GF-D8 (cell line): ENCODE results near the gene ITGA7.
A peak's percentile ranks its signal among the peaks of the same experiment; 100 is the strongest.

ENCODE experiments used
- DNase-seq: peaks from one replicate; lab custom pipeline; 2025; lab: John Stamatoyannopoulos, UW

ITGA7 gene

DNA sequence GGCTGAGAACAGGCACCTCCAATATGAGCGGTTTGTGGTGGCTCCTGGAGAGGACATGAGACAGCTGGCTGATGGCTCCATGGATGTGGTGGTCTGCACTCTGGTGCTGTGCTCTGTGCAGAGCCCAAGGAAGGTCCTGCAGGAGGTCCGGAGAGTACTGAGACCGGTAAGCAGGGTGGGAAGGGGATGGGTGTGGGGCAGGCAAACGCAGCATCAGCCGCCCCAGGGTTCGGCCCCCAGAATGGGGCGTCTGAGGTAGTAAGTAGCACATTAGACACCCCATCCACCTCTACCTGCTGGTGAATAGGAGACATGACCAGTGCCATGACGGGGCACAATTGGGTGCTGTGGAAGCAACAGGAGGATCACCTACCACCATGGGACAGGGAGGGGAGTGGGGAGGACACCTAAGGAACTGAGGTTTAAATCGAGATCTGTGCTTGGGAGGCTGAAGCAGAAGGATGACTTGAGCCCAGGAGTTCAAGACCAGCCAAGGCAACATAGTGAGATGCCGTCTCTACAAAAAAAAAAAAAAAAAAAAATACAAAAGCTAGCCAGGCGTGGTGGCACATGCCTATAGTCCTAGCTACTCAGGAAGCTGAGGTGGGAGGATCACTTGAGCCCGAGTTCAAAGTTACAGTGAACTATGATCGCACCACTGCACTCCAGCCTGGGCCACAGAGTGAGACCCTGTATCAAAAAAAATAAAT lies 25.5 kb downstream of the ITGA7 start:
- DNase-seq = no peak

DNA sequence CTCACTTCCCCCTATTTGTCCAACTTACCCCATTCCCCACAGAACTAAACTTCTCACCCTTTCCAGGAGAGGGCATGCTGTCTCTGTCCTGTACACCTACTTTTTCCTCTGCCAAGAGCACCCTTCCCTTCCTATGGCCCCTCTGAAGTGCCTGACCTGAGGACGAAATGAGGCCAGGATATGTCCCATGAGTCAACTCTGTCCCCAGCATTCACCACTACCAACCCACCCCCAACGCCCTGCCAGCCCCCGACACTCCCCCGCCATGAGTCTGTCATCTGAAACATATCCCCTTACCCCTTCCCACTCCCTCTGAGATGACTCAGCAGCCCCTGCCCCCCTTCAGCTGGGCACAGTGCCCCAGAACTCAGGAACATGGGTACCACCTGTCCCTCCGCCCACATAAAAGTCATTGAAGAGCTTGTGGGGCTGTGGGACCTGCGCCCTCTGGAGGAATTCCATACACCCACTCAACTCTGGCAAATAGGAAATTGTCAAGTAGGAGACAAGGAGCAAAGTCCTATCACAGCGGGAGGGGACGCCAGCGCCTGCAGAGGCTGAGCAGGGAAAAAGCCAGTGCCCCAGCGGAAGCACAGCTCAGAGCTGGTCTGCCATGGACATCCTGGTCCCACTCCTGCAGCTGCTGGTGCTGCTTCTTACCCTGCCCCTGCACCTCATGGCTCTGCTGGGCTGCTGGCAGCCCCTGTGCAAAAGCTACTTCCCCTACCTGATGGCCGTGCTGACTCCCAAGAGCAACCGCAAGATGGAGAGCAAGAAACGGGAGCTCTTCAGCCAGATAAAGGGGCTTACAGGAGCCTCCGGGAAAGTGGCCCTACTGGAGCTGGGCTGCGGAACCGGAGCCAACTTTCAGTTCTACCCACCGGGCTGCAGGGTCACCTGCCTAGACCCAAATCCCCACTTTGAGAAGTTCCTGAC lies 26.3 kb downstream of the ITGA7 start:
- DNase-seq = no peak

DNA sequence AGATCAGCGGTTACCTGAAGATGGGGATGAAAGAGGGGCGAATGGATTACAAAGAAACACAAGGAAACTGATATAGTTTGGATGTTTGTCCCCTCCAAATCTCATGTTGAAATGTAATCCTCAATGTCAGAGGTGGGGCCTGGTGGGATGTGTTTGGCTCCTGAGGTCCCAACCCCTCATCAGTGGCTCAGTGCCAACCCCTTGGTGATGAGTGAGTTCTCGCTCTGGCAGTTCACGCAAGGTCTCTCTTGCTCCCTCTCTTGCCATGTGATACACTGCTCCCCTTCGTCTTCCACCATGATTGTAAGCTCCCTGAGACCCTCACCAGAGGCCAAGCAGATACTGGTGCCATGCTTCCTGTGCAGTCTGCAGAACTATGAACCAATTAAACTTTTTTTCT lies 28.0 kb downstream of the ITGA7 start:
- DNase-seq = no peak

DNA sequence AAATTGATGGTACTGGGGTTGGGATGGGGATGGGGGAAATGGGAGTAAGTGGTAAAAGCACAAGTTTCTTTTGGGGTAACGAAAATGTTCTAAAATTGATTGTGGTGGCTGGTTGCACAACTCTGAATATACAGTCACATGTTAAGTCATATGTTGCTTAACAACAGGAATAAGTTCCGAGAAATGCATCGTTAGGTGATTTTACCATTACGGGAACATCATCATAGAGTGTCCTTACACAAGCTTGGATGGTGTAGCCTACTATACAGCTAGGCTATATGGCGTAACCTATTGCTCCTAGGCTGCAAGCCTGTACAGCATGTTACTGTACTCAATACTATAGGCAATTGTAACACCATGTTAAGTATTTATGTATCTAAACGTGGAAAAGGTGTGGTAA lies 31.0 kb downstream of the ITGA7 start:
- no peak for DNase-seq

DNA sequence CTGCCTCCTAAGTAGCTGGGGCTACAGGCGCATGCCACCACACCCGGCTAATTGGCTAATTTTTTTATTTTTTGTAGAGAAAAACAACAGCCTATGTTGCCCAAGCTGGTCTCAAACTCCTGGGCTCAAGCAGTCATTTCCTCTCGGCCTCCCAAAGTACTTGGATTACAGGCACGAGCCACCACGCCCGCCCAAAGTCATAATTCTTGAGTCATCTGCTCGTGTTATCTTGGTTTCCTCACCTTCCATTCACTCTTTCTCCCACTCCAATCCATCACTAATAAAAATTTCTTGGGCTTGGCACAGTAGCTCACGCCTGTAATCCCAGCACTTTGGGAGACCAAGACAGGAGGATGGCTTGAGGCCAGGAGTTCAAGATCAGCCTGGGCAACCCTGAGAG lies 32.0 kb downstream of the ITGA7 start:
- no peak for DNase-seq

DNA sequence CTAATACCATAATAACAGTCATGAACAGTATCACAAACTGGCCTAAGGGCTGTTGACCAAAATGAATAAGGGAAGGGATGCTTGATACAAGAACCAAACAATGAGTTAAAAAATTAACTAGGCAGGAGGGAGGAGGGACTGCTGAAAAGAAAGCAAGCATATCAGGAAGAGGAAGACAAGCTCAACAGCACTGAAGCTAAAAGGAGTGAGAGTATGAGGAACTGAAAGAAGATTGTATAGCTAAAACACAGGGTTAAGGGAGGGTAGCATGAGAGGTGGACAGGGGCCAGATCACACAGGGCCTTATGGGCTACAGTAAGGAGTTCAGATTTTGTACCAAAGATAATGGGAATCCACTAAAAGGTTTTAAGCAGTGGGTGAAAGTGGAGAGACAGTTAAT lies 34.1 kb downstream of the ITGA7 start:
- DNase-seq = no peak

DNA sequence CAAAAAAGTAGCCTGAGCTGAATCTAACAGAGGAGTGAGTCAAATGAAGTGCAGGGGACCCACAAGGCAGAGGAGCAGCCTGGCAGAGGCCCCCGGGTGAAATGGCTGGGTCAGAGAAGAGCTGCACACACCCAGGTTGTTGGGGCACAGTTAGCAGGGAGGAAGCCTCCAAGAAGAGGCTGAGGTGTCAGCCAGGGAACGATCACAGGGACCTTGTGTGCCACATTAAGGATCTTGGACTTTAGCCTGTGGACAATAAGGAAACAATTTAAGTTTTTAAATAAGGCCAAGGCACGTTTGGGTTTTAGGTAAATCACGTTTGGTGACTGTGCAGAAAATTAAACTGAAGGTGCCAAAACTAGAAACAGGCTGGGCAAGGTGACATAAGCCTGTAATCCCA lies 36.0 kb downstream of the ITGA7 start:
- no peak for DNase-seq

DNA sequence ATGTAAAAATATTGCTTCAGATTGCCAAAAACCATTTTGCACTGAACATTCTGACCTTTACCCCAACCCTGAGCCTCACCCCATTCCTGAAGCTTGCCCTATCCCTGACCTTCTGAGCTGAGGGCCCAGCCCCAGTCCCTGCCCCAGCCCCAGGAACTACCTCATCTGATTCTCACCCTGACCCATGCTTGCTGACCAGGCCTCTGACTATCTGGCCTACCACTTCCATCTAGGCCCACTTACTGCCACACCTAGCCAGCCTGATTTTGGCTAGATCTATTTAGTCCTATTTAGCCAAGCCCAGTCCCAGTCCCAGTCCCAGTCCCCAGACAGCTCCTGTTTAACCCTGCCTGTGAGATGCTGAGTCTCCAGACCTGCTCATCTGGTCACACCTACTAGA lies 37.4 kb downstream of the ITGA7 start:
- no peak for DNase-seq

DNA sequence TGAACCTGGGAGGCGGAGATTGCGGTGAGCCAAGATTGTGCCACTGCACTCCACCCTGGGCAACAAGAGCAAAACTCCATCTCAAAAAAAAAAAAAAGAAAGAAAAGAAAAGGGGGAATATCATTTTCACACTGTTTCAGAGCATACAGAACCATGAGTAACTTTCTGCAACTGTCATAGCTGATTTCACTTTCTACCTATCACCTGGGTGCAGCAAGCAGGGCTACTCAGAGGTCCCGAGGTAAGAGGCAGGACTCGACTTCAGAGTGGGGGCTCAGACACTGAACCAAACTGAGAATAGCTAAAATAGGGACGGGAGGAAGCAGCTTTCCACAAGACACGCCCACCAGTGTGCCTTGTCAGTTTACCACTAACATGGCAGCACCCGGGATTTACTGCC lies 41.2 kb downstream of the ITGA7 start:
- no peak for DNase-seq

DNA sequence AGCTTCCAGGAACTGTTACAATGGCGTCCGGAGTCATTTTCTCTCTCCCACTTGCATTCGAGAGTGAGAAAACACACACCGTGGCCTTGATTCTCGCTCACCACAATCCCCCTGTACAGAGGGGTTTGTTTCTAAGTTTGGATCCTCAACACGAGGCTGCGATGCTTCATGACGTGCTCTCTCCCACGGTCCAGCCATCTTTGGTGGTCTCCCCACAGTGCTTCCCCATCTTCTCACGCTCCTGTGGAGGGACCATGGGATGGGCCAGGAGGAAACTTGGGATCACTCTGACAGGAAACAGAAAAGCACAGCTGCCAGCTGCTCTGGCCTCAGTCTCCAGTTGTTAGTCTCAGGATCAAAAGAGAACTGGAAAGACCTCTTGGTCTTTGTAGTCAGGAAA lies 42.9 kb downstream of the ITGA7 start:
- no peak for DNase-seq

DNA sequence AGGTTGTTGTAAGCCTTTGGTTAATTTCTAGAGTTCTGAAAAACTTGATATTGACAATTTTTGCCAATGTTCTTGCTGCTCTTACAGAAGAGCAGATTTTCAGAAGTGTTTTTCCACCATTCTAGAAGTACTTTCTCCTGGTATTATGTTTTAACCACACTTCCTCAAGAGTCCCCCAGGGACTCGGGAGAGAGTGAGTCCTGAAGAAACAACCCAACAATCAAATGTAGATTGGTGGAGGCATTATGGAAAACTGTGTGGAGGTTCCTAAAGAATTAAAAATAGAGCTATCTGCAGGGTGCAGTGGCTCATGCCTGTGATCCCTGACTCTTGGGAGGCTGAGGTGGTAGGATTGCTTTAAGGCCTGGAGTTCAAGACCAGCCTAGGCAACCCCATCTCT lies 44.3 kb downstream of the ITGA7 start:
- no peak for DNase-seq

DNA sequence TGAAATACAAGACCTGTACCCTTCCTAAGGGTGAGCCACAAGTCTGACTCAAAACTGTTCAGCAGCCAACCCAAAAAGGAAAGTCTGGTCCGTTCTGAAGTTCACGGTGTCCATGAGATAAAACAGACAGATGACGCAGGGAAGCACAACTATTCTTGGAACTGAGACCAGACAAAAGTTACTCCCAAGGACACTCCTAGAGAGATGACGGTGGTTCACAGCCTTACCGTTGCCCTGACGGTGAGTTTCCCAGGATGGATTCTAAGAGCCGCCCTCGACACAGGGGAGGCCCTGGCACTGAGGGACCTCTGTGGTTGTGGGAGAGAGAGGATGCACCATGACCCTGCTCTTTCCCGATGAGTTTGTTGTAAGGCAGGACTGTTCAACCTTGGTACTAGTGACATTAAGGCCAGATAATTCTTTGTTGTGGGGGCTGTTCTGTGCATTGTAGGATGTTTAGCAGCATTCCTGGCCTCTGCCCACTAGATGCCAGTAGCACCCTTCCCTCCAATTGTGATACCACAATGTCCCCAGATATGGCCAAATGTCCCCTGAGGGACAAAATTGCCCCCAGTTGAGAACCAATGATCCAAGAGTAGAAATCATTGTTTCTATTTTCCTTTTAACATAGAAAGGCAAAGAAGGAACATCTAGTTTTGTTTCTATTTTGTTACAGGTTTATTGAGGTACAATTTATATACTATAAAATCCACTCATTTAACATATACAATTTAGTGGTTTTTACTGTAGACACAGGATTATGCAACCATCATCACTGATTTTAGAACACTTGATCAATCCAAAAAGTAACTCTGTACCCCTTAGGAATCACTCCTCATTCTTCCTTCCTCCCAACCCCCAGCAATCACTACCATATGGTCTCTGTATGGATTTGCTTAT lies 48.0 kb downstream of the ITGA7 start:
- DNase-seq = no peak

DNA sequence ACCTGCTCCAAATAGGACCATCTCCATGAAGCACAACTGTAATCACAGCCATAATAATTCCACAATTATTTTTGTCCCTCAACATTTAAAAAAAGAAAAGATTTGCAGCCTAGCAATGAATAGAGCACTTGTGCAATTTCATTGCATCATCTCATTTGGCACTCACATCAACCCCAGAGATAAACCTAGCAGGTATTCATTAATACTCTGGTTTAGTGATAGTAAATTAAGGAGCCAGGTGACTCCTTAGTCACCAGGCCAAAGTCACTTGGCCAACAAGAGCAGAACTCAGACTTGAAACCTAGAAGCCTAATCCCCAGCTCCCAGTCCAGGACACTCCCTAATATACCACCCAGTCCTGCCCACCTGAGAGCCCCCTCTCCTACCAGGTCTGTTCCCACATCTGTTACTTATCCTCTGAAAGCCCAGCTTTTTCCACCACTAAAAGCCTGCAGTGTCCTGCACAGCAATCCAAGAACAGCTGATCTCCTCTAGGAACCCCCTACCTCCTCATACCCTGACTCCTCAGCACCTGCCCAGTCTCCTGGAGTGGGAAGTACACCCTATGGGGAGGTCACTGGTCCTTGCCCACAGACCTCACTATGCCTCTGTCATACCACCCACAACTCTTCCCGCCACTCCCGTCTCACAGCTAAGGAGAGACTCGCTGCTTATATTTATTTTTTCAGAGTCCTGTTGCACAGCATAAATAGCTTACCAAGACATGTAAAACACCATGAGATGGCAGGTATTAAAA lies 48.9 kb downstream of the ITGA7 start:
- DNase-seq = no peak

DNA sequence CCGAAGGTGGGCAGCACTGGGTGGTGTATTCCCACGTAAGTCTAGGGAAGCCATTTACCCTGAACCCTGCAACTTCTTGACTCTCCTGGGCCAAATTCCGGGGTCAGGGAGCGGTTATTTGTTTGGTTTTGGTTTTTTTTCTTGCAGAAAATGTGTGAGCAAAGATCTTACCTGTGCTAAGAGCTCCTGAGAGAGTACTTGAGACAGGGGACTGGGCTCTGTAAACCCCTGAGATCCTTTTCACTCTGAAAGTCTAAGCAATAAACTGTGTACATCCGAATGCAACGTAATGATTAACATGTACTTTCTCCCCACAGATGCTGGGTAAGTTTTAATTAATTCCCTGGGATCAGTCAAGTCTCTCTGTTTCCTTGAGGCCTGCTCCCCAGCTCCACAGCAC lies 49.5 kb downstream of the ITGA7 start:
- no peak for DNase-seq

DNA sequence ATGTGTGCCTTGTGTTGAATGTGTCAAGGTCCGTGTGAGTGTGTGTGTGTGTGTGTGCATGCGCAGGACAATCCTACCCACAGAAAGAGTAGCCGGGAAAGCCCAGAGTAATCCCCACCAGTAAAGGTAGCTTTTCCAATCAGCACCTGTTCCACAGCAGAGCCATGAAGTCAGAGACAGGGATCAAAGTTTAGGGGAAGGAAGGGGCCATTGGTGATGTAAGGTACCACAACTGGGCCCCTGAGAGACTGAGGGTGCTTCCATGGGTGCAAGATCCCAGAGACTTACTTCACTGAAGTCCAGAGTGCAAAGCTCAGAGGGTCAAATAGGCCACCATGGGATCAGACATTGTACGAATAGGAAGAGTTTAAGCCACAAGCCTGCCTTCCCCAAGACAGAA lies 50.5 kb downstream of the ITGA7 start:
- no peak for DNase-seq

DNA sequence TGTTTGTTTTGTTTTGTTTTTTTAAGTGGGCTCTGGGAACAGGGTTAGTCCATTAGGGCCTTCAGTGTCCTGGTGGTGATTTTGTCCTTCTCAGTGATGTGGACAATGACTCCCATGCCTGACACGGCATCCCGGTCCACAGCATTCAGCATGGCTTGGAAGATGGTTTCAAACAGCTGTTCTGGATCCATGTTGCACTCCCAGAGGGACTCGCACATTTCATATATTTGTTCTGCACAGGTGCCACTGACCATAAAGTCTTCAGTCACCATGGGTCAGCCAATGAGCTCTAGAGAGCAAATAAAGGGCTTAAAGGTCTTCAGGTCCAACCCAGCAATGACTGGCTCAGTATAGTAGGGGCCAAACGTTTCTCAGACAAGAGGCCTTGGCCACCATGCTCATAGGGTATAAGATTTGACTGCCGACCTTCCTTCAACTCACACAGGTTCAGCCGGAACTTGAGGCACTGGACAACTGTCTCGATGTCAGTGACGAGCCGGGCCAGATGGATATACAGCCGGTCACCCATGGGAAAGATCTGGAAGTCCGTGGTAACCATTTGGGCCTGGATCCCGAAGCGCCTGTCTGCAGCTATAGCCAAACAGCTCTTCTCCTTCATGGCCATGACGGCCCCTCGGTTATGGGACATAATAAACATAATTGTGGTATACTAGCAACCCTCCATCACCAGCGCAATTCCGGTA lies 53.0 kb downstream of the ITGA7 start:
- no peak for DNase-seq

DNA sequence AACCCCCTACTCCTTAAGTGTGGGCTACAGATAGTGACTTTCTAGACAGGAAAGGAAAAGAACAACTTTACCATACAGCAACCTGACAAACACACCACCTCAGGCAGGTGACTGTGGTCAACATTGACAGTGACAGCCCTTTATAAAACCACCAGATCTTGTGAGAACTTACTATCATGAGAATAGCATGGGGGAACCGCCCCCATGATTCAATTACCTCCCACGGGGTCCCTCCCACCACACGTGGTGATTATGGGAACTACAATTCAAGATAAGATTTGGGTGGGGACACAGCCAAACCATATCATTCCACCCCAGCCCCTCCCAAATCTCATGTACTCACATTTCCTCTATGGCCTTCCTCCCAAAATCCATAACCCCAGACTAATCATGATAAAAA lies 54.7 kb downstream of the ITGA7 start:
- DNase-seq = no peak

DNA sequence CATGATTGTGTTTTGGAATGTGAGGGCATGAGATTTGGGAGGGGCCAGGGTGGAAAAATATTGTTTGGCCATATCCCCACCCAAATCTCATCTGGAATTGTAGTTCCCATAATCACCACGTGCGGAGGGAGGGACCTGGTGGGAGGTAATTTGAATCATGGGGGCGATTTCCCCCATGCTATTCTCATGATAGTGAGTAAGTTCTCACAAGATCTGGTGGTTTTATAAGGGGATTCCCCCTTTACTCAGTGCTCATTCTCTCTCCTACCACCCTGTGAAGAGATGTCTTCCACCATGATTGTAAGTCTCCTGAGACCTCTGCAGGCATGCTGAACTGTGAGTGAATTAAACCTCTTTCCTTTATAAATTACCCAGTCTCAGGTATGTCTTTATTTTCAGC lies 55.4 kb downstream of the ITGA7 start:
- no peak for DNase-seq

DNA sequence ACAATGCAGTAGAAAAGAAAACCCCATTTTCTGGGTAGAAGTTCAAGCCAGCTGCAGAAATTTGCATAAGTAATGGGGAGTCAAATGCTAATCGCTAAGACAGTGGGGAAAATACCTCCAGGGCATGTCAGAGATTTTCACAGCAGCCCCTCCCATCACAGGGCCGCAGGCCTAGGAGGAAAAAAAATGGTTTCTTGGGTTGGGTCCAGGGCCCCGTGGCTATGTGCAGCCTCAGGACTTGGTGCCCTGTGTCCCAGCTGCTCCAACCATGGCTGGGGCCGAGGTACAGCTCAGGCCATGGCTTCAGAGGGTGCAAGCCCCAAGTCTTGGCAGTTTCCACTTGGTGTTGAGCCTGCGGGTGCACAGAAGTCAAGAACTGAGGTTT lies 56.4 kb downstream of the ITGA7 start:
- DNase-seq = no peak

DNA sequence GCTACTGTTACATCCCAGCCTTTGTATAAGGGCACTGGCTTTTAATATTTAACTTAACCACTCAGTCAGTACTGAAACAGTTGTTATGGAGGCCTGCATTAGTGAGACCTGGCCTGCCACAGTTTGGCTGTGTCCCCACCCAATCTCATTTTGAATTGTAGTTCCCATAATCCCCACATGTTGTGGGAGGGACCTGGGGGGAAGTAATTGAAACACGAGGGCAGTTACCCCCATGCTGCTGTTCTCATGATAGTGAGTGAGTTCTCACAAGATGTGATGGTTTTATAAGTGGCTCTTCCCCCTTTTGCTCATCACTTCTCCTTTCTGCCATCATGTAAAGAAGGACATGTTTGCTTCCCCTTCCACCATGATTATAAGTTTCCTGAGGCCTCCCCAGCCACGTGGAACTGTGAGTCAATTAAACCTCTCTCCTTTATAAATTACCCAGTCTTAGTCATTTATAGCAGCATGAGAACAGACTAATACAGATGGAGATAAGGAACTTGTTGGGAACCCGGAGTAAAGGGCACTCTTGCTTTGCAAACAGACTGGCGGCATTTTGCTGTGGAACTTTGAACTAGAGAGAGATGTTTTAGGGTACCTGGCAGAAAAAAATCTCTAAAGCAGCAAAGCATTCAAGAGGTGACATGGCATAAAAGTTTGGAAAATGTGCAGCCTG lies 56.9 kb downstream of the ITGA7 start:
- peak; percentile 2 for DNase-seq

DNA sequence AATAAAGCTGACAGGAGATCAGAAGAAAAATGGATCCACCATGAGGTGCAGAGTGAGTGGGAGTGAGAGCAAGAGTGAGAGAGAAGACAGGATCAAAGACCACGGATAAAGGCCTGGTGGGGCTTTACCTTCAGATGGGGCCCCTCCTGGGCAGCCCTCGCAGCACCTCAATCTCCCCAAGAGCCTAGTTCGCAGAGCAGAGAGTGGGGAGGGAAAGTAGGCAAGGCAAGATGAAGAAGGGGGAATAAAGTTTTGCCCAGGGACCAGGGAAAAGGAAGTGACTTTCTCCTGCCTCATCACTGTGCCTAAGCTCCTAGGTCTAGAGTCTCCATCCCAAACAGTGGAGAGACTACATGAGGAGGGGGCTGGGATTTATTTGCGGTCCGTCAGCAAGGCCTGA lies 60.7 kb downstream of the ITGA7 start:
- DNase-seq = no peak
